Fibroblast of peridontal ligament (primary cell): ENCODE data around the gene TRIM67.

Experiments
- DNase-seq: peaks from one replicate; pipeline ENCODE4 v3.0.0-alpha.2; 2010; ENCODE audit errors: extremely low read depth

Gene TRIM67

DNA sequence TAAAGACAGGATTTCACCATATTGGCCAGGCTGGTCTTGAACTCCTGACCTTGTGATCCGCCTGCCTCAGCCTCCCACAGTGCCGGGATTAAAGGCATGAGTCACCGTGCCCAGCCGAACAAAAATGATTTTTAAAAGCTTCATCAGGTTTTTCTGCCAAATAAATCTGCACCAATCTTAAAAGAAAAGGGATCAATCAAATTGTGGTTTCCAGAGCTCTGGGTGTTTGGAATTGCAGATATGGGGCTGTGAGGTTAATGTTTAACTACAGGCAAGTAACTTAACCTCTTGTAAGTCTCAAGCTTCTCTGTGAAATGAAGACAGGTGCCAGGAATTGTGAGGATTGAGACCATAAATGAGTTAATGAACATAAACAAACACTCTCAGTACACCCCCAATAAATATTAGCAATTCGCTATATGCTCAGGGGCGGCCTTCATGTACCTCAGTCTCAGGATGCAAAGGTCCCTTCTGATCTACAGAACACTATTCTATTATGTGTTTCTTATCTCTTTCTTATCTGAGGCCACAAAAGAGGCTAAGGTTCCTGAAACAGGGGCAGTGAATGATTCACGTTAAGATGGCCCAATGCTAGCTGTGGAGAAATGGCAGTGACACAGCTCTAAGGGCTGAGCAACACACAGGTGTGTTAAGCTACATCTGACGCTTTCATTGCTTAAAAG is 72.0 kb downstream of the TRIM67 start:
- DNase-seq: no peak

DNA sequence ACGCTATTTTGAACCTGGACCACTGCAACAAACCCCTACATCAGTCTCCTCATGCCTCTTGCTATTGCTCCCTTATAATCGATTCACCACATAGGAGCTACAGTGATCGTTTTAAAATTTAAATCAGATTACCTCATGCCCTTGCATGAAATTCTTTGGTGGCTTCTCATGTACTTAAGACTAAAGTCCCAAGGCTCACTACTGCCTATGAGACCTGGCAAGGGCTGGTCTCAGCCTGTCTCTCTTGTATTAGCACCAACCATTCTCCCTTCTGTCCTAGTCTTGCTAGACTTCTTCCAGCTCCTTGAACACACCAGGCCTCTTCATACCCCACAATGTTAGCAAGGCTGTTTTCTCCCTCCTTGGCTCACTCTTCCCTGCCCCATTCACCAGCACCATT is 72.6 kb downstream of the TRIM67 start:
- DNase-seq: no peak

DNA sequence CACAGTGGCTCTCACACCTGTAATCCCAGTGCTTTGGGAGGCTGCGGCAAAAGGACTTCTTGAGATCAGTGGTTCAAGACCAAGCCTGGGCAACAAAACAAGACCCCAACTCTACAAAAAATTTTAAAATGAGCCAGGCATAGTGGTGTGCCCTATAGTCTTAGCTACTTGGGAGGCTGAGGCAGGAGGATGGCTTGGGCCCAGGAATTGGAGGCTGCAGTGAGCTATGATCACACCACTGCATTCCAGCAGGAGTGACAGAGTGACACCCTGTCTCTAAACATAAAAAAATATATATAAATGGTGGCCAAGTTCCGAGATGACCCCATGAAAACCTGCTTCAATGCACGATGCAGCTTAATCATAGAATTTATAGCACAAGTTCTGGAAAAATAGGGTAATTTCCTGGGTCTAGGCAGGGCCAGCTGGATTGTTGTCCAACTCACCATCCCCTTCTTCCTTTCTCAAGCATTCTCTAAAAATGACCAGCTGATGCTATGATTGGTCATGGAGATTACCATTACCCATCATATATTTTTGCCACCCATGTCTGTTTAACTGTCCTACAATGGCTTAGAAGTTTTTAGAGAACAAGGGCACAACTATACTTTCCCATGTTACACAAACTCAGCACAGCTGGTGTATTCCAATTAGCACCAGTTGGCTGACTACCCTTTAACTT is 73.8 kb downstream of the TRIM67 start:
- no peak for DNase-seq

DNA sequence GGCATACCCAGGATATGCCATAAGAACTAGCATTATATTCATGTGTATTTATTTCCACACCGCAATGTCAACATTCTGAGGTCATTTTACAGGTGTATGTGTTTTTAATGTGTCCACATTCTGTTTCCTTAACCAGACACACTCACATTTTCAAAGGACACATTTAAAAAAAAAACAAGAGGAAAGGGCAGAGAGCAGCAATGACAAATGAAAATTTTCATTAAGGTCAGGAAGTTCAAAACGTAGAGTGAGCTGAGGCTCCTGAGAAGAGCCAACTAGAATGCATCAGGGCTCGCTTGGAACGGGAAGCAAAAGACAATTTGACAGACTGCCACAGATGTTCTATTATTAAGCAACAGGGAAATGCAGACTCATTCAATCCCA is 74.3 kb downstream of the TRIM67 start:
- no peak for DNase-seq

DNA sequence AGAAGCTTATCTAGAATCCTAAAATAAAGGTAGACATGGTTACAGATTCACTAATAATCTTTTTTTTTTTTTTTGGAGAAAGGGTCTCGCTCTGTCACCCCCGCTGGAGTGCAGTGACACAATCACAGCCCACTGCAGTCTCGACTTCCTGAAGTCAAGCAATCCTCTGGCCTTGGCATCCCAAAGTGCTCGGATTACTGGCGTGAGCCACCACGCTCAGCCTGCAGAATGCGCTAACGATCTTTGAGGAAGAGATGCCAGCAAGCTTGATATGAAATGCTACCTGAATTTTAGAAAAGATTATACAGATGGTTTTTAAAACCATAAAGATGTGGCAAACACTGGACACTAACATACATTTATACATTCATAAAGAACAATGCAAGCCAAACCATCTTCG is 75.1 kb downstream of the TRIM67 start:
- DNase-seq: no peak

DNA sequence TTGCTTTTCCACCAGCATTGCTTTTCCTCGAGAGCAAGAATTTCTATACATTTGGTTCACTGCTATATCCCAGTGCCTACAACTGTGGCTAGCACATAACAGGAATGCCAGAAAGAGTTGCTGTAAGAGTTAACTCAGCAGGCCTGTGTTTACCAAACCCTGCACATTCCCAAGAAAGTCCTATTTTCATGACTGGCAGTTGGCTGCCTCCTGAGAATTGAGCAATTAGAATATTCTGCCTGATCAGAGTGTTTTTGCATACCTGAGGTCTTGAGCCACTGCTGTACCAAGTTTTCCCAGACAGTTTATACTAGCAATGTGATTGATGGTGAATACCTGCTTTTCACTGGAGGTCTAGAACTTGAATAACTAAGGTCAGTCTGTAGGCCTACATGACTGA is 76.4 kb downstream of the TRIM67 start:
- DNase-seq: no peak

DNA sequence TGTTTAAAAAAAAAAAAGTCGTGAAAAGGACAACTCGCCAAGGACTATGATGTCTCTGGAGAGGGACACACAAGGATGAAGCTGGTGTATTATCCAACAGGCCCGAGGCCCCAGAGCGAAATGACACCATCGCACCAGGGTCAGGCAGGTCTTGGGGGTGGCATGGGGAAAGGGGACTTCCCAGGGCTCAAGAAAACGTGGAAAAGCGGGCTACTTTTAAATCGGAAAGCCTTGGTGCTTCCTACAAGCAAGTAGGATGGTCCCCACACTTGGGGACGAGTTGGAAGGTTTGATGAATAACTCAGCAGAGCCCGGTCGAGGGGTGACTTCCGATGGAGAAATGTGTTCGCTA is 78.6 kb downstream of the TRIM67 start:
- no peak for DNase-seq

DNA sequence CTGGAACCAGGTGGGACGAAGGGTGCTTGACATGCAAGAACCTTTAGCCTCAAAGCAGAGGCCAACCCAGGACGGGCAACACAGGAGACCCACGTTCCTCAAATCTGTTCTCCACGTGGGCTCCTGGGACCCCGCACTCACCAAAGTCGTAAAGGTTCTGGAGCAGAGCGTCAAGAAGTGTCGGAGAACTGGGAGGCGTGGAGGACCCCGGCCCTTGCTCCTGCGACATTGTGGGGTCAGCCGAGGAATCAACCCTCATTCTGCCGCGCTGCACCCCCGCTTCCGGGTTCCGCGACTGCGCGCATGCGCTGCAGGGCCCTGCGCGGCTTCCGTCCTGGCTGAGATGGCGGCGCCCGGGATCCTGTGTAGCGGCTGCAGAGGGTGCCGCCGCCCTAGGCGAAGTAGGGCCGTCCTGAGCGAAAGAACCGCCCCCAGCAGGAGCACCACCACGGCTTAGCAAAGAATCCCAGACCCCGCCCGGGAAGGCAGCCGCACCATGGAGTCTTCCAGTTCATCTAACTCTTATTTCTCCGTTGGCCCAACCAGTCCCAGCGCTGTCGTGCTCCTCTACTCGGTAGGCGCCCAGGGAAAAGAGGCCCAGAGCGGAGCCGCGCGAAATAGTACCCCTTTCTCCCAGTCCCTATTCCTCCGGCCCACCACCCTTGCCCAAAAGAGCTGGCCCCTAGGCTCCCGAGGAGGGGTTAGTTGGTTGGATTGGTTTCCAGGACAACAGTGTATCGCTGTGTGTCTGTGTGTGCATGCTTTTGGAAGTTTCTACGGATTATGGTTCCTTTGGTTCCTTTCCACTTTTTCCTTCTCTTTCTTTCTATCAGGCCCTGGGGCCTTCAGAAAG is 79.3 kb downstream of the TRIM67 start, which contains the start of gene GNPAT:
Gene GNPAT (plus strand): TSS at position 330 of the 853 bp plus-strand sequence. CDS start 167 bp downstream, at position 497.
- peak; percentile 78 for DNase-seq

DNA sequence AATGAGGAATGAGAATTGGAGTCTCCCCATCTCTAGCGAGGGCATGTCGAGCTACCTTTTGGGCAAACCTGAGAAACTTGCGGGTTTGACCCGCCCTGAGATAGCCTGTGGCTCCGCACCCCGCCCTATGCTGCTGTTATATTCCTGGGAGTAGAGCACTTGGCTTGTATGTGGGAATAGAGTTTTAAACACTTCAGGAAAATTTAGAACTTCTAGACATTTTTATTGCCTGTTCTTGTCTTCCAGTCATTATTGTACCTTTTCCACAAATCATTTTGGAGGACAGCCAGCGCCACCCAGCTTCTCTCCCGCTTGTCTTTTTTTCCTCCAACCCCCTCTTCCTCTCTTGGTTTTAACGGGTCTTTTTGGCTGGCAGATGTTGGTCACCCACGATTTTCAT is 79.9 kb downstream of the TRIM67 start:
- DNase-seq: peak; percentile 8

DNA sequence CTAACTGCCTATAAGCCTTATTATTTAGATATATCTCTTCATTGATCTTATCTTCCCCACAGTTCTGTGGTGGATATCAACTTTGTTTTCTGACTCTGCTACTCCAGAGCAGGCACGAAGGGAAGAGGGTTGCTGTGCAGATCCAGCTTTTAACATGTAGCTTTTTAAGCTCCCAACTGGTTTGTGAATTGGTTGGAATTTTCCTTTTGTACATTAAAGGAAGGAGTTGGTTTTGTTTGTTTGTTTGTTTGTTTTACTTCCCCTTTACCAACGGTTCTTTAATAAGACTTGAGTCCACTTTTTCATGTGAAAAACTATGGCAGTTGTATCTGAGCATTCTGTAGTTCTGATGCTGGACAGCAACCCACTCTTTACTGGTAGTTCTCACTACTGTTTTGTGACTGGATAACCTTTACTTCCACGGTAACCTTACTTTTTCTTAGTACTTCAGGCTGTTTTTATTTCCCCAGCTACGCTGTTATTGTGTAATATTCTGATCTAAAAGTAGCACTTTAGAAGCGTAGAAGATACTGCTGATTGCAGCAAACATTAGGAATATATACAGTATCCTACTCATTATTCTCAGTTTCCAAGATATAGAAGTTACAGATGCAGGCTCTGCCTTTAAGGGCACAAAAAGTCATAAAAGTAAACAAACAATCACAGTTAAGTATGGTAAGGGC is 80.8 kb downstream of the TRIM67 start:
- DNase-seq: peak; percentile 47

DNA sequence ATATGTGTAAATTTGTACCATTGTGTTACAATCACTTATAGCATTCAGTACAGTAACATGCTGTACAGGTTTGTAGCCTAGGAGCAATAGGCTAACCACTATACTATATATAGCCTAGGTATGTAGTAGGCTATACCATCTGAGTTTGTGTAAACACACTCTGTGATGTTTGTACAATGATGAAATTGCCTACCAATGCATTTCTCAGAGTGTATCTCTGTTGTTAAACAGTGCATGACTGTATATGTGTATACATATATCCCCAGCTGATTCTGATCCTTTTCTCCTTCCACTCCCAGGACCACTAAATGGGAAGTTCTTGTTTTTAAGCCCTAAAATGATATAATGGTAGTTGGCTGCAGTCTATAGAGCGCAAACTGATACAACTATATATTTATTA is 86.9 kb downstream of the TRIM67 start:
- DNase-seq: no peak

DNA sequence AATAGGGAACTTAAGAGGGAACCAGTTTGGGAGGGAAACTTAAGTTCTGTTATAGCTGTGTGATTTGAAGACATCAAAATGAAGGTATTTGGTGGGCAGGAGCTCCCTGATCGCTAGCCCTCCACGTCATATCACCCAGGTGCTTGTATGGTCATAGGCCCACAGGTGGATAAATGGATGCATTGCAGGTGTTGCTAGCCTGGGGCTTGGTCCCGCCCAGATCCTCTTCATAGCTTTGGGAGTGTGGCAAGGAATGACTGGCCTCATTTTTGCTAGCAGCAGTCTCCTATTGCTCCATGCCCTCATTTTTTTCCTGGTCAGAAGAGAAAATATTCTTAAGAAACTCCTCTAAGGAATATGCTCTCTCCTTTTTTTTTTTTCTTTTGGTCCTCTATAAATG is 90.5 kb downstream of the TRIM67 start:
- DNase-seq: no peak

DNA sequence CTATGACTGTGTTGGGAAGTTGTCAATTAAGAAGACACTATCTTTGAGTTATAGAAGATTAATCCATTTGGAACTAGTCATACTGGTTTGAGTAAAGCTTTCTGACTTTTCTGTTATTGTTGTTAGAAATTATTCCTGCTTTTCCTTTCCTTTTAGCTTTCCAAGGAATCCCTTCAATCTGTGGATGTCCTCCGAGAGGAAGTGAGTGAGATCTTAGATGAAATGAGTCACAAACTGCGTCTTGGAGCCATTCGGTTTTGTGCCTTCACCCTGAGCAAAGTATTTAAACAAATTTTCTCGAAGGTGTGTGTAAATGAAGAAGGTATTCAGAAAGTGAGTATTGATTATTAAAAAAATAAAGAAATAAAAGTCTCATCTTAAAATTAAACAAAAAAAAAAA is 98.5 kb downstream of the TRIM67 start:
- DNase-seq: no peak

DNA sequence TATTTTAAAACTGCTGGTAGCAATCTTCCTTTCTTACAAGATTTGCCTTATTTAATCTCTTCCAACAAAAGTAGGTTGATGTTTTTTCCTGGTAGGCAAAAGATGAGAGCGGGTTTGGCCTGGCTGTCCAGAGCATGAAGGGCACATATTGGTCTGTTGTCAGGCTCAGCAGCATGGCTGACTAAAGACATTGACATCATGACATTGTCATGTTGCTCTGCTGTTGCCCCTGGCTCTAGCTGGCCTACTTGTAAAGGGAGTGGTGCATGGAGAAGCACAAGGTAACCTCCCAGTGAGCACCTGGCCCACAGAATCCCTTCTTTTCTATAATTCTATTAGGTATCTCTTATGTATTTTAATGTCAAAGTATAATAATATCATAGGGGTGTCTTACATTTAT is 102.8 kb downstream of the TRIM67 start:
- no peak for DNase-seq

DNA sequence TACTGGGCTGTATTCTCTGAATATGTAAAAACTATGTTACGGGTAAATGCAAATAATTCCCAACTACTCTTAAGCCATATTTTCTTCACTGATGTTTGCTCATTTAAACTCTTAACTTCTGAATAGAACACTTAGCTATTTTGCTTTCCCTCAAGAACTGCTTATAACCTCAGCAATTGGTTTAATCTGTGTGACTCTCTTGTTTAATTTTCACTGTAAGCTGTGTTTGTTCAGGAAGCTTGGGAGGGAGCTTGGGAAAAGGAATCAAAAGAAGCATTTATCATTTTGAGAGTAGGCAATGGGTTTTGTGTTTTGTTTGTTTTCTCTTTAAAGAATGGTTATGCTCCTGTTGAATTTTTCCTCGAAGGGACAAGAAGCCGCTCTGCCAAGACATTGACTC is 103.5 kb downstream of the TRIM67 start:
- no peak for DNase-seq

DNA sequence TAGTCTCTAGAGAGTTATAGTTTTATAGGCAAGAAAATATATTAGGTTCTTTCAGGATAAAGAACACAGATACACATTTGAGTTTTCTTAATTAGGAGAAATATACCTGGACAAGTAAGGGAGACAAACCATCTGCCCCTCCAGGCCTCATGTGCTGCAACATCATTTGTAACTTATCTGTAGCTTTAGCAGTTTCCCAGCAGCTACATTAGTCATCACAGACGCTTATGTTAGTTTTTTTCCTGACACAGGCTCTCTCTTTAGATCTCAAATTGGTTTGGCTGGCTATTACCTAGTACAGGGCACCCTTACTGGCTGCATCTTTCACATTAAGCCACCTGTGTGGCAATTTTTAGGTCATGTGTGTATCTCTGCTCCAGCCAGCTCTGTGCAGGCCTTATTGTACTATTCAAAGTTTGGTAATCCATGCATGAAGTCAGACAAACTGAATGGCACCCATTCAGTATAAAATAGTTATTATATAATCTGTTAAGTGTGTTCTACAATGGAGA is 105.0 kb downstream of the TRIM67 start:
- DNase-seq: peak; percentile 9
